ENCODE measurements around the gene TPD52L1.

DNA sequence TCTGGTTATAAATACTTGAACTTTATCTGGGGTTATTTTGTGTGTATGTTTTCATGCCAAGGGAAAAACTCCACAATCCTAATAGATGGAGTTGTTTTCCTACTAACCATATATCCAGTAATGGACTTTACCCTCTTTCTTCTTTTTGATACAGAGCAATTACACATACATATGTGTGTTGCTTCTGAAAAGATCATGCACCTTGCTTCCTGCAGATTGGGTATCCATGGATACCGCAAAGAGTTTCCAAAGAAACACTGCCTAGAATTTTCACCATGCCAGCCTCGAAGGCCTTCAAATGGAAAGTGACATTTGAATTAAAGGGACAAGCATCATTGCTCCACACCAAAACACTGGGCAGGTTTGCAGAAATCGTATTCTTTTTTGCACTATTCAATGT, 121.4 kb downstream of the TPD52L1 start:
- TF ChIP-seq, protein P1, sequence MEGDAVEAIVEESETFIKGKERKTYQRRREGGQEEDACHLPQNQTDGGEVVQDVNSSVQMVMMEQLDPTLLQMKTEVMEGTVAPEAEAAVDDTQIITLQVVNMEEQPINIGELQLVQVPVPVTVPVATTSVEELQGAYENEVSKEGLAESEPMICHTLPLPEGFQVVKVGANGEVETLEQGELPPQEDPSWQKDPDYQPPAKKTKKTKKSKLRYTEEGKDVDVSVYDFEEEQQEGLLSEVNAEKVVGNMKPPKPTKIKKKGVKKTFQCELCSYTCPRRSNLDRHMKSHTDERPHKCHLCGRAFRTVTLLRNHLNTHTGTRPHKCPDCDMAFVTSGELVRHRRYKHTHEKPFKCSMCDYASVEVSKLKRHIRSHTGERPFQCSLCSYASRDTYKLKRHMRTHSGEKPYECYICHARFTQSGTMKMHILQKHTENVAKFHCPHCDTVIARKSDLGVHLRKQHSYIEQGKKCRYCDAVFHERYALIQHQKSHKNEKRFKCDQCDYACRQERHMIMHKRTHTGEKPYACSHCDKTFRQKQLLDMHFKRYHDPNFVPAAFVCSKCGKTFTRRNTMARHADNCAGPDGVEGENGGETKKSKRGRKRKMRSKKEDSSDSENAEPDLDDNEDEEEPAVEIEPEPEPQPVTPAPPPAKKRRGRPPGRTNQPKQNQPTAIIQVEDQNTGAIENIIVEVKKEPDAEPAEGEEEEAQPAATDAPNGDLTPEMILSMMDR (IDR thresholded peaks at IDR 0.05; ENCODE audit: low read depth, low read length): no peak
- TF ChIP-seq EZH2phosphoT487 (IDR thresholded peaks at IDR 0.05; ENCODE audit: low read depth): no peak

Measured in OCI-LY3 (cell line).